ENCODE results near the gene ZMYM4.
"Not testable (repeated sequence)": the region's sequence is repeated elsewhere in the genome, so short reads cannot be mapped to it uniquely, and the experiment has no call there.

The ZMYM4 gene

DNA sequence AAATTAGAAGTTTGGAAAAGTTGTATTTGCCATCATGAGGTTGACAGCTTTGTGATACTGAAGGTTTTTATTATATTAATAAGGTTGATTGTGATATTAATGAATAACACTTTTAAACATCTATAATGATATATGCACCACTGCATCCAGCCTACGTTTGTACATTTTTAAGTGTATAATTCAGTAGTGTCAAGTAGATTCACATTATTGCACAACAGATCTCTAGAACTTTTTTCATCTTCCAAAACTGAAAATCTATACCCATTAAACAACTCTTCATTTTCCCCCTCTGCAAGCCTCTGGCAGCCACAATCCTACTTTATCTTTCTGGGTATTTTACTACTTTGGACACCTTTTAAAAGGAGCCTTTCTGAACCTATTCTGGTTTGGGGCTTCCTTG lies 37.2 kb upstream of the ZMYM4 start:
- no peak for TF ChIP-seq CTCF (IDR thresholded peaks at IDR 0.05; ENCODE audit: borderline replicate concordance, insufficient read depth, low read depth, low read length)

DNA sequence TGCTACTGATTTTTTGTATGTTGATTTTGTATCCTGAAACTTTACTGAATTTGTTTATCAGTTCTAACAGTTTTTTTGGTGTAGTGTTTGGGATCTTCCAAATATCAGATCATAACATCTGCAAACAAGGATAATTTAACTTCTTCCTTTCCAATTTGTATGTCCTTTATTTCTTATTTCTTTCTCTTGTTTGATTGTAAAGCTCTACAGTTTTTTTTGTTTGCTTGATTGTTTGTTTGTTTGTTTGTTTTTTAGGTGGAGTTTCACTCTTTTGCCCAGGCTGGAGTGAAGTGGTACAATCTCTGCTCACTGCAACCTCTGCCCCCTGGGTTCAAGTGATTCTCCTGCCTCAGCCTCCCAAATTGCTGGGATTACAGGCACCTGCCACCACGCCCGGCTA lies 31.7 kb upstream of the ZMYM4 start:
- not testable (repeated sequence) for H3K4me3 ChIP-seq (ENCODE audit: low read depth, low read length)

More for the DNA sequence above, 37.2 kb upstream of the ZMYM4 start:
- H3K4me3 ChIP-seq (ENCODE audit: low read depth, low read length): no peak overlapping the region

GRCh38 chr1:35243691-35244090 lies 24.8 kb upstream of the ZMYM4 start:
- H3K4me3 ChIP-seq (ENCODE audit: low read depth, low read length): no peak overlapping the region
- no peak for TF ChIP-seq CTCF (IDR thresholded peaks at IDR 0.05; ENCODE audit: borderline replicate concordance, insufficient read depth, low read depth, low read length)

DNA sequence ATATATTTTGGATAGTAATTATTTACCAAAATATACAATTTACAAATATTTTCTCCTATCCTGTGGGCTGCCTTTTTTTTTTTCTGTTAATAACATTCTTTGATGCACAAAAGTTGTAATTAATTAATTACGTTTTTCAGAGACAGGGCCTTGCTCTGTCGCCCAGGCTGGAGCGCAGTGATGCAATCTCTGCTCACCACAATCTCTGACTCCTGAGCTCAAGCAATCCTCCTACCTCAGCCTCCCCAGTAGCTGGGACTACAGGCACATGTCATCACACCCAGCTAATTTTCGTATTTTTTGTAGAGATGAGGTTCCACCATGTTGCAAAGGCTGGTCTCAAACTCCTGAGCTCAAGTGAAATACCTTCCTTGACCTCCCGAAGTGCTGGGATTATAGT lies 21.3 kb upstream of the ZMYM4 start:
- no peak overlapping the region for H3K4me3 ChIP-seq (ENCODE audit: low read depth, low read length)
- no peak for TF ChIP-seq CTCF (IDR thresholded peaks at IDR 0.05; ENCODE audit: borderline replicate concordance, insufficient read depth, low read depth, low read length)

DNA sequence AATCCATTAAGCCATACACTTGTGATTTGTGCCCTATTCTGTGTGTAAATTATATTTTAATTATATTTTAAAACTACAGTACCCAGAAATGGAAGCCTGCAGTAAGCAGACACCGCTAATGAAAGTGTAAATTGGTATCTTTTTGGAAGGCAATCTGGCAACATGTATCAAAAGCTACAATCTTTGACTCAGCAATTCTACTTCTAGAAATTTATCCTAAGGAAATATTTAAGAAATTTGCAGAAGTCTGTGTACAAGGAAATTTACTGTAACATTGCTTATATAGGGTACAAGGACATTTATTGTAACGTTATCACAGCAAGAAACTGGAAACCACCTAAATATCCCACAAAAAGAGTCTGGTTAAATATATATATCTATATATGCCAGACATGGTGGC lies 14.6 kb upstream of the ZMYM4 start:
- no peak for TF ChIP-seq CTCF (IDR thresholded peaks at IDR 0.05; ENCODE audit: borderline replicate concordance, insufficient read depth, low read depth, low read length)
- no peak overlapping the region for H3K4me3 ChIP-seq (ENCODE audit: low read depth, low read length)

GRCh38 chr1:35255276-35255675 lies 13.2 kb upstream of the ZMYM4 start:
- no peak for TF ChIP-seq CTCF (IDR thresholded peaks at IDR 0.05; ENCODE audit: borderline replicate concordance, insufficient read depth, low read depth, low read length)
- no peak overlapping the region for H3K4me3 ChIP-seq (ENCODE audit: low read depth, low read length)

GRCh38 chr1:35259561-35259960 lies 8.9 kb upstream of the ZMYM4 start:
- no peak for TF ChIP-seq CTCF (IDR thresholded peaks at IDR 0.05; ENCODE audit: borderline replicate concordance, insufficient read depth, low read depth, low read length)

More at GRCh38 chr1:35259561-35259960, 8.9 kb upstream of the ZMYM4 start:
- no peak overlapping the region for H3K4me3 ChIP-seq (ENCODE audit: low read depth, low read length)

Data from GM12875 (cell line).